GM21381 (cell line): Measurements from ENCODE around the gene MTHFD2L.
"Not testable (repeated sequence)": the region's sequence is repeated elsewhere in the genome, so short reads cannot be mapped to it uniquely, and the experiment has no call there.

Experiments
- ATAC-seq: cut with Tn5 transposase; IDR thresholded peaks from one replicate; pipeline ENCODE4 v1.9.1; 2021; ENCODE audit warnings: mild to moderate bottlenecking, moderate library complexity; ENCODE audit not compliant: unreplicated experiment

The MTHFD2L gene

GRCh38 chr4:74329307-74329706 lies 171.4 kb downstream of the MTHFD2L start:
- no peak for ATAC-seq

DNA sequence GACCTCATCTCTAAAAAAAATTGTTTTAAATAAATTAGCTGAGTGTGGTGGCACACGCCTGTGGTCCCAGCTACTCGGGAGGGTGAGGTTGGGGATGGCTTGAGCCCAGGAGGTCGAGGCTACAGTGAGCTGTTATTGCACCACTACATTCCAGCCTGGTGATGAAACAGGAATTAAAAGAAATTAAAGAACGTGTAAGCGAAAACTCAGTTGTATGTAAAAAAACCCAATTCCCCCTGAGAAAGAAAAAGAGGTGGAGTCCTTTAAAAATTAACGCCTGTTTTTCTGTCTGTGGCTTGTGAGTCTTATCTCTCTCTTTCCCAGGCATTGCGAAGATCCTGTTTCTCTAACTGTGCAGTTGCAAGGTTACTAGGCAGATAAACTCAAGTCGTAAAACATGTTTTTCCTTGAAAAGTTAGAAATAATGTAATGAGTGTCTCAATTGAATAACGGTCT lies 172.4 kb downstream of the MTHFD2L start:
- no peak for ATAC-seq

DNA sequence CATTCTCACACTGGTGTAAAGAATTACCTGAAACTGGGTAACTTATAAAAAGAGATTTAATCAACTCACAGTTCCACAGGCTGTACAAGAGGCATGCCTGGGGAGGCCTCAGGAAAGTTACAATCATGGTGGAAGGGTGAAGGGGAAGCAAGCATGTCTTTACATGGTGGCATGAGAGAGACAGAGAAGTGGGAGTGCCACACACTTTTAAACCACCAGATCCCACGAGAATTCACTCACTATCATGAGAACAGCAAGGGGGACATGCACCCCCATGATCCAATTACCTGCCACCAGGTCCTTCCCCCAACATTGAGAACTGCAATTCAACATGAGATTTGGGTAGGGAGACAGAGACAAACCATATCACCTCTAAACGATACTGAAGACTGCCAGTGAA lies 173.3 kb downstream of the MTHFD2L start:
- ATAC-seq, result no peak

- ATAC-seq, result no peak
Measured at GRCh38 chr4:74331944-74332343, 174.0 kb downstream of the MTHFD2L start.

DNA sequence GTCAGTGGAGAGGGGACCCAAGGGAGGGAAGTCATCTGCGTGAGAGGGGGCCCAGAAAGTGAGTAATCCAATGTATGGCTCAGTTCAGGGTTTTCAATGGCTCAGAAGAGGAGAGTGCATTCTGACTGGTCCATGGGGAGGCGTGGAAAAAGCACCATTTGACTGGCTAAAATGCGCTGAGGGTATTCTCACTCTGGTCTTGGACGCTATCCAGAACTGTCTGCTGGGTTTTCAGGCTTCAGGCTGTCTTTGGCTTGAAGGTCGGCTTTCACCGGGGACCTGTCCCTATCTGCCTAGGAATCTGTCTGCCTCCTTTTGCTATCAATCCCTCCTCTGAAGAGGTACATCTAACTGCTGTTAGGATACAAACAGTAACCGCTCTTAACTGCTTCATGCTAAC lies 176.7 kb downstream of the MTHFD2L start:
- no peak for ATAC-seq

- ATAC-seq, result peak; percentile 83
Measured at GRCh38 chr4:74335341-74336021, 177.6 kb downstream of the MTHFD2L start.

DNA sequence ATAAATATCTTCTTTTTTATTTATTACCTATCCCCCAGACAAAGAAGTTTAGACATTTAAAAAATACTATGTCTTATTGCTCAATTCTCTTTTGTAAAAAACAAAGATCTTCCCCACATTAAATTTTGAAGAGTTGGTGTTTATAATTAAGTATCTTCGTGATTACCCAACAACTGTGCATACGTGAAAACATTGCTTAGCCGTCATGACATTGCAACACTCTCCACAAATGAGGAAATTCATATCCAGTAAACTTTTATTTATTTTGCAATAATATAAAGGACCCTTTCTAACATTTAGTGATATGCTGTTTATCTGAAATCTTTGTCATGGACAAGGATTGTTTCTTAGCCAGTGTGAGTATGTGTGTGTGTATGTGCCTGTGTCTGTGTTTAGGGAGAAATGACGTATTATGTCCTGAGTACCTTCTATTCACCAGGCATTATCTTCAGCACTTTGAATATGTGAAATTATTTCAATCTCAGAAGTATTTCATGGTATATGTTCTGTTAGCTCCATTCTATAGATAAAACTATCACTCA lies 180.9 kb downstream of the MTHFD2L start:
- no peak for ATAC-seq

DNA sequence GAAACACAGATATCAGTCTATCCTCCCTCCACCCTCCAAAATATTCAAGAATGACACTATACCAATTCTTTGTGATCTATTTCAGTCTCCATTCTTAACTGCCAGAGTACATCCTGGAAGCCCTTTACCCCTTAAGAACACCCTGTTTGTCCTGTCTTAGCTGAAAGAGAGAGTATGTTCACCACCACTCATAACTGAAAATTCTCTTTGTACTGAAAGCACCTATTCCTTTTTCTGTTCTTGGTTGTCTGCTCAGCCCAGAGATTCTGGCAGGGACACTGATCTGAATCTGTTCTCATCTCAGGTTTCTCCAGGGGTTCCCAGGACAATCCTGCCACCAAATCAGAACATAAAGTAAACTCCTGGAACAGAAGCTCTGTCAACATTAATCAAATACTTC lies 181.6 kb downstream of the MTHFD2L start:
- ATAC-seq, result no peak

- not testable (repeated sequence) for ATAC-seq
Measured at GRCh38 chr4:74340421-74340820, 182.5 kb downstream of the MTHFD2L start.

- no peak for ATAC-seq
Measured at GRCh38 chr4:74344031-74344430, 186.1 kb downstream of the MTHFD2L start.
